Fibroblast of villous mesenchyme (primary cell): ENCODE measurements around the gene ITGA6. TPM values are rescaled to one million over a fixed set of nuclear protein-coding genes. Genes with fewer than 3 reads are reported as not detected.

Experiments
- DNase-seq: peaks from one replicate; pipeline ENCODE4 v3.0.0-alpha.2; 2010; ENCODE audit warnings: low read depth
- H3K4me3 ChIP-seq: 2 replicates; pipeline ENCODE4 v1.5.1; 2011; ENCODE audit warnings: low read depth, mild to moderate bottlenecking, low read length
- CTCF ChIP-seq: IDR thresholded peaks from 2 replicates; pipeline ENCODE4 v1.5.1; 2012; ENCODE audit warnings: low read depth, mild to moderate bottlenecking, low read length; ENCODE audit not compliant: insufficient read depth
- total RNA-seq: library from RNA; depleted of rRNA; stranded (reverse); fragments of >200 nt; gene quantifications from 2 replicates; pipeline ENCODE4 v1.2.3, GENCODE V29; 2012

ITGA6 gene
- total RNA-seq, 1 donor, result 131 TPM

GRCh38 chr2:172395503-172395902 is 31.9 kb upstream of the ITGA6 start:
- DNase-seq, result no peak
- no peak for TF ChIP-seq CTCF
- H3K4me3 ChIP-seq, result no peak overlapping the region

DNA sequence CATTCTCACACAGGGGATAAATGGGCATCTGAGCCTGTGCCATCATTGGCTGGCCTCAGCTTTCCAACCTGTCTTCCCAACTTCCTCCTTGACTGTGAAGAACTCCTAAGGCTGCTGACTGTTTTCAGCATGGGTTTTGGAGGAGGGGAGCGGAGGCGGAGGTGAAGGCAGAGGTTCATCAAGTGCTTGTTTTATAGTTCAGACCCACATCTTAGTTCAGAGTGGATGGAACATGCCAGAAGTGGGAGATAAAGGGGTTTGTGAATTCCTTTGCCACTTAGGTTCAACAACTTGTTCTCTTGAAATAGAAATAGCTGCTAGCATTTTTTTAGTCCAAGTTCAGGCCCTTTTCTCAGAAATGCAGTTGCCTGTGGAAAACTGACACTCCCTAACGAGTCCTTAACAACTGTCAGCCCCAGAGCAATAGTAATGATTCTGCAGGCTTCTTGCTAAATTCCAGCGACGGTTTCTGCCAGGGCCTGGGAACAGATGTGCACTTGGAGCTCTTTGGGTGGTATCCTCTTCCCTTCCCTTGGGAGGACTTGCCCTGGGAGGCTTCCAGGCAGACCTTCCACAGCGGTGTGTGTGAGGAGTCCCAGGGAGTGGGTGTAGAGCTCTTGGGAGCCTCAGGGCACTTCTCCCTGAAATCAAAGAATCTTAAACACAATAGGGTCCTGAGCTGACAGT is 30.1 kb upstream of the ITGA6 start:
- DNase-seq, result peak; percentile 59
- H3K4me3 ChIP-seq, result no peak overlapping the region
- TF ChIP-seq CTCF, result no peak

GRCh38 chr2:172398440-172398839 is 28.9 kb upstream of the ITGA6 start:
- H3K4me3 ChIP-seq, result no peak overlapping the region
- TF ChIP-seq CTCF, result no peak
- DNase-seq, result no peak

DNA sequence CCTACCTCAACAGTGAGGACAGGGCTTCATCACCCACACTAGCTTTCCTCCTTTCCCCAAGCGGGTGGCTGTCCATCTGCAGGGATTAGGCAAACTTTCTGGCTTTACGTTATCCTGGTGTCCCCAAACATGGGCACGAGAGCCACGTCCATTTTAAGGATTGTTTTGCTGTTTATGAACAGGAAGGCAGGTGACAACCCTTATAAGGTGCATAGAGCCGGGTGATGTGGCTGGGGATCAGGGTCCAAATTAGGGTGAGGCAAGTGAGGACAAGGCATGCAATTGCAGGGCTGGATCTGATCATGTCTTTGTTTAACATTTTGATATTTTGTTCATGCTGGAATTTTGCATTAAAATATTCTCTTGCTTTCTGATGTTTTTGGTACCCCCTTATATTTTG is 27.6 kb upstream of the ITGA6 start:
- TF ChIP-seq CTCF, result no peak
- no peak overlapping the region for H3K4me3 ChIP-seq
- no peak for DNase-seq

- no peak for DNase-seq
- no peak for TF ChIP-seq CTCF
- no peak overlapping the region for H3K4me3 ChIP-seq
Observed at GRCh38 chr2:172402198-172402597, 25.2 kb upstream of the ITGA6 start.

GRCh38 chr2:172403402-172403801 is 24.0 kb upstream of the ITGA6 start:
- no peak overlapping the region for H3K4me3 ChIP-seq
- TF ChIP-seq CTCF, result no peak
- DNase-seq, result no peak
